Activated T-cell treated with anti-CD3 and anti-CD28 coated beads for 4 hours (primary cell): ENCODE data around the gene VEGFC.

Experiments
- DNase-seq: peaks from one replicate; pipeline ENCODE4 v3.0.0-alpha.2; 2020

The VEGFC gene

DNA sequence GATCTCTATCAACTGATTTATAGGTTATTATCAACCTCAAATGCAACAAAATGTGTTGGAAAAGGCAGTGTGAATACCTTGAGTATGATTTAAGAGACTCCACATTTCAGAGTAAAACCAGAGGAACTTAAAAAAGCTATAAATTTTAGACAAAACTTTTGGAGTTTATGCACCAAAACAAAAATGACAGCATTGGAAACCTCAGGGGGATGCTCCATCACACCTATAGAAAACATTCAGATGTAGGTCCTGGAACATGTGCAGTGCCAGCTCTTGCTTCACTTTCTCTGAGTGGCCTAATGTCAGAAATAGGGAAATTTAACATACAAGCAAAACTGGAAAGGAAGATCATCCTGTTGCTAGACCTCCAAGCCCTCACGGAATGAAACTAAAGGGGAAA, 5.8 kb upstream of the VEGFC start:
- DNase-seq, result no peak

DNA sequence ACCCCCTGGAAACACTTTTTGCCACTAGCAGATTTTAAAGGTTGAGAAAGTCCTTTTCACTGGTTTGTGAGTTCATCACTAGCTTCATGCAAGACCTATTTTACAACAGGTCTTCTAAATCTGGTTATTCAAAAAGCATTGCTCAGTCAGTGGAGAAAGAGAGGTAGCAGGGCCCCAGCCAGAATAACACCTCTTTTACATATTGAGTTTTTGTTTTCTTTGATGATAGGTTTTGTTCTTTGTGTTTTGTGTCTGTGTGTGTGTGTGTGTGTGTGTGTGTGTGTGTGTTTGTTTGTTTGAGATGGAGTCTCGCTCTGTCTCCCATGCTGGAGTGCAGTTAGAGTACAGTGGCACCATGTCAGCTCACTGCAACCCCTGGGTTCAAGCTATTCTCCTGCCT, 2.7 kb upstream of the VEGFC start:
- DNase-seq, result no peak

DNA sequence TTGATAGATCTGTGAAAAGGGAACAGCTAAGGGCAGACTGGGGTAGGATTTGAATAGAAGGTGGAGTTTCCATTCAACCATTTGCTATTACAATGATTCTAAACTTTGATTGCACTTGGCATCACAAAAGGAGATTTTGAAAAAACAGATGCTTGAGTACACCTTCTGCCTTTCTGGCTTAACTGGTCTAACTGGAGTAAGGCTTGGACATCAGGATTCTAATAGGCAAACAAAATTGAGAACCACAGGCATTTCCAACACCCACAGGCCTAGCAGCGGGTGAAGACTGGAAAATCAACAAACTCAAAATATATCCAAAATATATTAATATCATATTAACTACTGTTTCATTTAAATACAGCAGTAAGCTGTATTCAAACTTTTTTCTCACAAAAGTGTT, 1.9 kb upstream of the VEGFC start:
- DNase-seq, result no peak

DNA sequence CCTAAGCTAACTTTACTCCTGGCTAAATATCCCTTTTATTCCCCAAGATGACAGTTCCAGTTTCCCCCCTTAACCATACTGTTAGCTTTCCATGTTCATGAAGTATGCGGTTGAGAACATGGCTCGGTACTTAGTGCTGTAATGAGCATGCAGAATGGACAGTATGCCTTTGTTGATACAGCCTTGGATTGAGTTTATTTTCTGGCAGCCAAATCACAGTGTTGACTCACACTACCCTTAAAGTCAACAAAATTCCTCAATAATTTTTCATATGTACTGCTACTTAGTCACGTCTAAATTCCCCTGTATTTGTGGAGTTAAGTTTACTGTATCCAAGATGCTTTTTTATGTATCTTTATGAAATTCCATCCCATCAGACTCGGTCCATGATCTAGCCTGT, 1.4 kb upstream of the VEGFC start:
- DNase-seq, result no peak

DNA sequence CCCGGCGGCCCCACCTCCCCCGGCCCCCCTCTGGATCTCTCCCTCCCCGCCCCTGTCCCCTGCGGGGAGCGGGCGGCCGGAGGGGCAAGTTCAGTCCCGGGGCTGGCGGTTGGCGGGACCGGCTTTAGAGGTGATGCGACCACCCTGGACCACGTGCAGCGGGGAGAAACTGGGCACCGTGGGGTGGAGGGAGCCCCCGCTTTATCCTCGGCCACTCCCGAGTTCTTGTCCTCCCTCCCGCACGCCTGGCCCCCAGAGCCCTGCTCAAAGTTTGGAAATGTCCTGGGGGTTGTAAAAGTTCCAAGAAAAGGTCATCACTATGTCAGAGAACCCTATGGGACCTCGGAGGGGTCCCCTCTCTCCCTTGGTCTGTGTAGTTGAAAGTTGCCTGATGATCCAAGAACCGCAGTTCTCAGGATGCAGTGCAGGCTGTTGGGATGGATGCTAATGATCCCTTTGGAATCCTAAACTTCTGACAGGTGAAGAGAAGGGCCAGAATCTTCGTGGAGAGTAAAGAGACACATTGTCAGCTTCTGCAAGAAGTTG, 411 bp upstream of the VEGFC start:
- DNase-seq, result no peak

DNA sequence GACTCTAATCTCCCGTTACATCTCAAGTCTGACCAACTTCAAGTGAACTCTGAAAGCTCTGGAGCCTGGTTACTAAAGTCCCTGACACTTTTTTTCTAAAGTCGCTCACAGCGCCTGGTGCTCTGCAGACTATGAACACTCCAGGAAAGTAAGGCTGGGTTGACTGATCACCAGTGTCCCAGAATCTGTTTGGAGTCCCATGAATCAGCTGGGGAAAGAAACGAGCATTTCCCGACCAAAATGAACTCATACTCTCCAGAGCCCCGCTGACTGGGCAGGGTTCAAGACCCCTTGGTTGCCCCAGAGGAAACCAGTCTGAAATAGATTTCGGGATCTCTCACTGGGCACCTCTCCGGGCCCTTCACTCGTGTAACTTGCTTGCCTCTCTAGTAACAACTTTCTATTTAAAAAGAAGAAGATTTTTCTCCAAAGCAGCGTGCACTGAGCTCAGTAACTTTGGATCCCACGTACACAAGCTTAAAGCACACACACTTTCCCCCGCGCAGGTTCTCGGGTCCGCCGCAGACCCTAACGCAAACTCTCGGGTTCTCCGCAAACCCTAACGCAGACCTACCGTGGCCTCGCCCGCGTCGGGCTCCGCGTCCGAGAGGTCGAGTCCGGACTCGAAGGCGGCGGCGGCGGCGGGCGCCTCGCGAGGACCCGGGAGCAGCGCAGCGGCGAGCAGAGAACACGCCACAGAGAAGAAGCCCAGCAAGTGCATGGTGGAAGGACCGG, 964 bp downstream of the VEGFC start:
- DNase-seq, result no peak

DNA sequence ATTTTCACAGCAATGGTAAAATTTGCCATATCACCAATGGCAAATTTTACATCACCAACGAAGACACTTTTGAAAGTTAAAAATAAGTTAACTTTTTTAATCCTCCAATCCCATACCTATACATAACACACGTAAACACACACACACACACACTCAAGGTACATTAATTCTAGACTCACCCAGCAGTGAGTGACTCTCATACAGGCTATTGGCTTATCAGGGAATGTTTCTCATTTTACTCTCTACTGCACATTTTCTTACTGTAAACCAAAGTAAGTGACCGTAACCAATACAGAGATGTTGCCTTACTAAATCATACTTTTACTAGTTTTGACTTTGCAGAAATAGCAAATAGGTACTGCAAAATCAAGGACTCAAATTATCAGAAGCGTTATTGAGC, 2.3 kb downstream of the VEGFC start:
- no peak for DNase-seq

DNA sequence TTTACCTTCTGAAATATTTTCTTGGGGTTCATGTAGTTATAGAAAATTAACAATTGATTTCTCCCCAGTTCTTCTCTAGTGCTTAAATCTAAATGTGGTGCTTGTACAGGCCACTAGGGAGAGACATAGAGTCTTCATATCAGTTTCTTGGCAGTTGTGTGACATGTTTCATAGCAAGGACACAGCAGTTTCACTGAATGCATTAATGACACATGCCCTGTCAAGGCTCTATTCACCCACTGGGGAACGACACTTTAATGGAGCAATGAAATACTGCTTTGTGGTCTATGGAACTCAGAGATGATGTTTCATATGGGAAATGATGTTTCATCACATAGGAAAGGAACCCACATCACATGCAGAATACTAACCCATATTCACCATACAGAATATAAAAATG, 2.8 kb downstream of the VEGFC start:
- no peak for DNase-seq

DNA sequence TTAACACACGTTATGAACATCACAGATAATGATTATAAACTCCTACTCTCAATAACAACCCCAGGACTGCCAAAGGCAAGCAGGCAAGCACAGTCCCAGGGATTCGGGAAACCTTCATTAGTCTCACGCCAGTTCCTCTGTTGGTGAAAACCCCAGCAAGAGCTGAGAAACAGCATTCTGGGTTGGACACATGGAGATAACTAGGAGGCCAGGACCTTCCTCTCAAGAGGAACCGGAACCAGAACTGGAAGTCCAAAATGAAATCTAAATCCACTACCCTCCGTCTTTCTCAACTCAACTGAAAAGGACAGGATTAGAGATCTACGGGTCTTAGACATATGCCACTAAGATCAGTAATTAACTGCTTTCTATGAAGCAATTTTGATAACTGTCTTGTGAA, 3.8 kb downstream of the VEGFC start:
- DNase-seq, result no peak

DNA sequence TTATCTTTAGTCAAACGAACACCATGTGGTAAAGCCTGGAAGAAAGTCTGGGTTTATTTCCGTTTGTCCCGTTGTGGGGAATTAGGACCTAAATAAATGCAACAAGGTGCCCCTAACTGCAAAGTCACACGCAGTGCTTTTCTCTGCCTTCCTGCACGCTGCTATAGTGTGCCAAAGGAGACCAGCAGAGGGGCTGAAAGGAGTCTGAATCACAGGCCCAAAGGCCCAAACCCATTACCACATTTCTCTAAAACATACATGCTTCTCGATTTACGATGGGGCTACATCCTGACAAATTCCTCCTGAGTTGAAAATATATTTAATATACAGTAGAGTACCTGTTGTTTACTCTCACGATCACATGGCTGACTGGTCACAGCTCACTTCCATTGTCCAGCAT, 4.5 kb downstream of the VEGFC start:
- DNase-seq, result no peak

DNA sequence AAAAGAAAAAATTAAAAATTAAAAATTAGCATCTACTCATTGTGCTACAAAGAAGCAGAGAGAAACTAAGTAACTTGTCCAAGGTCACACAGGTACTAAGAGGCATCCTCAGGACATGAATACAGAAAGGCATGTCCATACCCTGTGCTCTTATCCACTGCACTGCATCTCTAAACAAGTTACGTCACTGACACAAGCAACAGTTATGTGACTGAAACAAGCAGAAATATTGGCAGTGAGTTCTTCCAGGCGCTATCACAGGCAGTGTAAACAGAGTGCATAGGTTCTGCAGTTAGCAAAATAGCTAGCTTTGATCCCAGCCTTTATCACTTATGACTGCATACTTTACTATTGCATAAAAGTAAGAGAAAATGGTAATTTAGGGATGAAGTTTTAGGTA, 7.9 kb downstream of the VEGFC start:
- DNase-seq, result no peak

DNA sequence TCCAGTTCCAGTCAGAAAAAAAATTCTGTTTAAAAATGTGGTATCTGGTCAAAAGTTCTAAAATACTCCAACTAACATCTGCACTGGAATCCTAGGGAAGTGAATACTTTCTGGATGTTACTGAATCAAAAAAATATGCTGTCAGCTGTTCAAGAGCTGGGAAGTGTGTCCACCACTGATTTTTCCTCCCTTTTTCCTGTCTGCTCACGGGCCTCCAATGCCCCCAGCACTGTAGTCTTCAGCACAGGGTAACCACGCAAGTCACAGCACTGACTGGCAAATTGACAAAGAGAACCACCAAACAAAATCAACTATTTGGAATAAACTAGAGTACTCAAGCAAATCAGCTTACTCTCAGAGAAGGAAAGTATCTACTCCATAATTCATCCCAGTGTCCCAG, 9.9 kb downstream of the VEGFC start:
- no peak for DNase-seq

DNA sequence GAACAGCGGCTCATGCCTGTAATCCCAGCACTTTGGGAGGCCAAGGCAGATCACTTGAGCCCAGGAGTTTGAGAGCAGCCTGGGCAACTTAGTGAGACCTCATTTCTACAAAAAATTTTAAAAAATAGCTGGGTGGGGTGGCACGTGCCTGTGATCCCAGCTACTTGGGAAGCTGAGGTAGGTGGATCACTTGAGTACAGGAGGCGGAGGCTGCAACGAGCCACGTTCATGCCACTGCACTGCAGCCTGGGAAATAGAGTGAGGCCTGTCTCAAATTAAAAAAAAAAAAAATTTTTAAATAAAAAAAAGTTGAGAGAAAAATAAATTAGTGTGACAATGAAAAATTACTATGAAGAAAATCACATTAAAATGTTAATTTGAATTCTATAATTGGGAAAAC, 10.5 kb downstream of the VEGFC start:
- no peak for DNase-seq

DNA sequence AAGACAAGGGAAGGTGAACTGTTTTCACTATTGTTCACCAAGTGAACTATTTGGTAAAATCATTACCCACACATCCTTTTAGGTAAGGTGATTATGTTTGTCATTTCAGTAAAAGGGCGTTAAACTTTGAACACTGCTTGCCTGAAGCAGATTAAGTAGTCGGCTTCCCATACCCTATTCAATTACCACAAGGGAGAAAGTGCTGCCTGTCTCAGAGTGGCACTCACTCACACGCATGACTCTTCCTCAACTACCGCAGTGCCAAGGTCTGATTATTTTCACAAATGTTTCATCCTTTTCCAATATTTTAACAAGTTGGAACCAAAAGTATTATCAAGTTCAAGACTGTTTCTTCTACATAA, 11.0 kb downstream of the VEGFC start:
- no peak for DNase-seq

DNA sequence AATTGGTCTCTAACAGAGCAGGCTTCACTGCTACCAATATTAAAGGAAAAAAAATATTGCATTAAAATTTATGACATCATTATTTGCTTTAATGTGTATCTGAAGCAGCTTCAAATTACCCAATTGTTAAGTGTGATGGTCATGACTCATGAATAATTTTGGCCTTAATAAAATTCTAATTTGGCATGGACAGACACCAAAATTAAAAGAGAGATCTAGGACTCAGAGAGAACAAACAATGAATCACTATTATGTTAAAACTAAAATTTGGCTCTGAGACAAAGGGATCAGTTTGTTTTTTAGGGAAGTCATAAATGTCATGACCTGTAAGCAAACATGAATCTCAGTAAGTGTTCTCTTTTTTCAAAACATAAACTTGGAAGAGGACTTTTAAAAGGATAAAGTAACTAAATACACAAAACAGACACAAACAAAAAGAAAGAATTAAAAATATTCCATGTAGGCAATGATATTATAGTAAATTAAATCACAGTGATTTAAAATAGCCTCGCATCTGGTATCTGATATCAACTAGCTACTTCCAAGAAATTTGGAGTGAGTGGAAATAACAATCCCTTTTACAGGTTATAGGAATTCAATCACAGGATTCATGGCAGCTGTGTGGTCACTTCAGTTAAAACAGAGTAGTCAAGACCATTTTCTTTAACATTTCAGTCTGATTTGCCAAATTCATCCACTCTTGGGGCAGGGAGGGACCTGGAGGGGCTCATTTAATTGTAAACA, 11.6 kb downstream of the VEGFC start:
- no peak for DNase-seq

DNA sequence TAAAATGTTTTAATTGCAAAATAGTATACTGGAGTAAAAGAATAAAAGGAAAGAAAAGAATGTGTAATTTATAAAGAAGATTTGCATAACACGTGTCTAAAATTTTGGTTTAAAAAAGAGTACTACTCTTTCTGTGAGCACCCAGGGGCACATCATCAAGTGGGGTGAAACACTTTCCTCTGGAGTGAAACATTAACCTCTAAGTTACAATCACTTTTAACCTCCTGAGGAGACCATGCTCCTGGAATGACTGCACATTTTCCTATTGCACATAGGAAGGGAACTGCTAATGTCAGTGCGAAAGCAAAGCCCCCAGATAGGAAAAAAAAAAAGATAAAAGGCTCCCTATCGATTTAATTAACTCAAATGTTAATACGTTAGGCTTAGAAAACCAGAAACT, 13.3 kb downstream of the VEGFC start:
- no peak for DNase-seq

DNA sequence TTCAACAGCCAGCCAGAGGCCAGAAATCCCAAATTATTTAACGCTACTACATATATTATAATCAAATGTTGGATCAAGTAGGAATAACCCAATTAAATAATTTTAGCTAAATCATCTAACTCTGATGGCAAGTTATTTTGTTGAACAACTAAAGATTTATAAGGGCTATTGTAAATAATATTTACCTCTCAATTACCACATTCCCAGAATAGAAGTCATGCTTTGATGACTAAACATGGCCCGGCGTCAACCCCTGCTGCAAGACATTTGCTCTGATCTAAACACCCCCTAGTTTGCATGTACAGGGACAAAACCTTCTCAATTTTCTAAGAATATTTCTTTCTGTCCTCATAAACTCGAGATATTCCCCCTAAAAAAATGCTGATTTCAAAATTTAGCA, 14.2 kb downstream of the VEGFC start:
- DNase-seq, result no peak

DNA sequence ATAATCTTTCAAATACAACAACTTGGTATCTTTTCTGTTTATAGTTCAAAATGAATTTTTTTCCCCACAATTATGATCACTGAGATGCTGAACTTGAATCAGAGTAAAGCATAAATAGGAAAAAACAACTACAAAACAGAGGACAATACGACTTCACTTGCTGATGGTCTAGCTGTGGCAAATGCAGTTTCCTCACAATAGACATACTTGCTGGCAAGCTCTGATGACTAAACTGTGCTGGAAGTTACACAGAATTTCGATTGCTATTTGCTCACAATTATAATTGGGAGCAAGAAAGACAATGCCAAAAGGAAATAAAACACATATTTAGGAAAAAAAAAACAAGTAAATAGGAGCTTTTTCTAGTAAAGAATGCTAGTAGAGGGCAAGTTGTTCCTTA, 14.7 kb downstream of the VEGFC start:
- no peak for DNase-seq

DNA sequence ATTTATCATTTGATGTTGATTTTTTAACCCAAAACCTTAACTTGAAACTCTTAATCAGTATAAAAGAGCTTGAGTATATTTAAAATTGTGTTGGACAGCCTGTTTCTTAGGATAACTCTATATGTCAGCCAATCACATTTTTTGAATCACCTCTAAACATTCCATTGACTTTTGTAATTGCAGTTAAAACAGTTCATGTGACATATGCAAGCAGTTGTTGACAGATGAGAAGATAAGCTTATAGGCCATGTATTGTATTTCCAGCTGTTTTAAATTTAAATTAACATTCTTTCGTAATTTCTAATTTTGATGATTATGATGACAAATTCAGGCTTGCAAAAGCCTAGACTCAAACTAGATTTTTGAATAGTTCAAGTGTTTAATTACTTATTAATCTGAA, 17.4 kb downstream of the VEGFC start:
- no peak for DNase-seq

DNA sequence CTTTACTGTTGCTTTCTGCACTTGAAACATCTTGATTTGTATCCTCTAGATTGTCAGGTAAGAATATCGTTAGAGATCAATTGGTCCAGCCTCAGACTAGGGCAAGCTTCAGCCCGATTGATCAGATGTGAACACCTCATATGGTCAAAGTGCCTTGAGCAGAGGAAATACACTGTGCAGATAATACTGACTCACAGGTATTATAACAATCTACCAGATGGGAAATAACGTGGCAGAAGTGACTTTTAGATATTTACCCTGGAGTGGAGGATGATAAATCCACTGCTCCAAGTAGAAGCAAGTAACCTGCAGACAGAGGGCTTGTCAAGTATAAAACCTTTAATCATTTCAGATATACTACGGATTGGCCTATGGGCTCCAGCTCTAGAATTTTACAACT, 17.9 kb downstream of the VEGFC start:
- no peak for DNase-seq

DNA sequence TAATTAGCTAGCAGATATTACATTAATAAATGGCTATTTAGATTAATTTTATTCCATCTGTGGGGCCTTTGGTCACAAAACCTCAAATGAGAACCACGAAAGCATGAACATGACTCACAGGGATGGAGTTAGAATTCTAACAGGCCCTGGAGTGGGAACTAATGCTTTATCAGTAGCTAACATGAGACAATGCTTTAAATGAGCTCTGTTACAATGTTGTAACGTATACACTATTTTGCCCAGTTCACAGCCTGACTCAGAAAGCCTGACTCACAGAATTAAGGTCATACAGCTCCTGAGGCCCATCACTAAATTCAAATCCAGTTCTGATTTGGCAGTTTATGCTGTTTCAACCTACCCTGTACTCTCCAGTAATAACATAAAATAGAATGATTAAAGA, 23.2 kb downstream of the VEGFC start:
- no peak for DNase-seq

DNA sequence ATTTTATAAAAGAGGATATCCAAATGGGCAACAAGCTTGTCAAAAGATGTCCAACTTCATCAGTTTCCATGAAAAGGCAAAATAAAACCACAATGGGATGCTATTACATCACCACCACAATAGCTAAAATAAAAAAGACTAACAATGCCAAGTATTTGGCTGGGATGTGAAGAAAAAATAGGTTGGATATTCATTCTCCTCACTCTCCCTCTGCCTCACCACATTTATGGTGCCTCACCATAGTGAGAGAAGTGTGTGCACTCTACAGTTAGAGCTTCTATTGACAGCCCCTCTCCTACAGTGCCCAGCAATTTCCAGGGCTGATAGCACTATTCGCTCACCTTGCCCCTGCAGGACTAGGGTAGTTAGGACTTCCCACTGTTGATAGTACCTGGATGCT, 25.5 kb downstream of the VEGFC start:
- no peak for DNase-seq

DNA sequence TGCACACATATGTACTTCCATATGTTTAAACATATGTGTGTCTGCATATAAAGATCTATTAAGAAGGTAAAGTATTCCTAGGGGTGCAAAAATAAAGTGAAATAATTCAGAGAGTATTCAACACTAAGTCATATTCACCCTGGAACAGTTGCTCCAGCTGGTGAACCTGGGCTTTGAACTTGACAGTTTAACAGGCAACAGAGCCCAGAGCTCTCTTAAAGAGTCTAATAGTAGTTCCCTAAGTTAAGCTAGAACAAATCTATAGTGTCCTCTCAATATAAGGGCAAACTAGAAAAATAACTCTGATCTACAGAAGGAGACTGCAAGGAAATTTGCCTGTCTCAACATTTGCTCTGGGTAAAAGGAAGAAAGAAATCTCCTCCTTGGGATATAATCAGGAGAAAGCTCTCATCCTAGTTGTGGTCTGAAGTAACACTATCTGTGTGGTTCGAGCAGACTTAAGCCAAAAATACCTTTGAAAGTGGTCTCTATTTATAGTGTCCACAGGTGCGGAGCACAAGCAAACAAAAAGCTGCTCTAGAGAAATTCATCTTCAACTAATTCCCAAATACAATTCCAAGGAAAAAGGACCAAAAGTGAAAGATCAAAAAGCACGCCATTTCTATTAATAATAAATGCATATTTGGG, 29.9 kb downstream of the VEGFC start:
- no peak for DNase-seq

DNA sequence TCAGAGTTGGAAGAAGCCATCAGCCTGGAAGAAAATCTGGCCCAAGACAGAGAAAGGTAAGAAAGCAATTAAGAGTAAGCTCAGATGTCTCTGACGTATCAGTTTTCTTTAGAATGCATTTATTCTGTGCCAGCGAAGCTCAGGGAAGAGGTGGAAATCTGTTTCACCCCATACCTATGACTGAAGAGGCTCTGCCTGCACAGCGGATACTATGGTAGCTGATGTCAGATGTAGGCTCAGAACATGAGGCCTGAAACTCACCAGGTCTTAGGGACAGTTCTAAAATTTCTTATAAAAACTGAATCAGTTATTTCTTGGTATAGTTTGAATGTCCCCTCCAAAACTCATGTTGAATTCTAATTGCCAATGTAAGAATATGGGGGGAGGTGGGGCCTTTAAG, 30.9 kb downstream of the VEGFC start:
- DNase-seq, result no peak
